ENCODE measurements around the gene ATL3. TPM values are rescaled to one million over a fixed set of nuclear protein-coding genes. Genes with fewer than 3 reads are reported as not detected.
"Not testable (repeated sequence)": the region's sequence is repeated elsewhere in the genome, so short reads cannot be mapped to it uniquely, and the experiment has no call there.

Gene ATL3
- total and polyA plus RNA-seq, 2 of the 13 experiments (the other 11 are each of a cell fraction or from before 2014, with no cell fraction given), result not detected

DNA sequence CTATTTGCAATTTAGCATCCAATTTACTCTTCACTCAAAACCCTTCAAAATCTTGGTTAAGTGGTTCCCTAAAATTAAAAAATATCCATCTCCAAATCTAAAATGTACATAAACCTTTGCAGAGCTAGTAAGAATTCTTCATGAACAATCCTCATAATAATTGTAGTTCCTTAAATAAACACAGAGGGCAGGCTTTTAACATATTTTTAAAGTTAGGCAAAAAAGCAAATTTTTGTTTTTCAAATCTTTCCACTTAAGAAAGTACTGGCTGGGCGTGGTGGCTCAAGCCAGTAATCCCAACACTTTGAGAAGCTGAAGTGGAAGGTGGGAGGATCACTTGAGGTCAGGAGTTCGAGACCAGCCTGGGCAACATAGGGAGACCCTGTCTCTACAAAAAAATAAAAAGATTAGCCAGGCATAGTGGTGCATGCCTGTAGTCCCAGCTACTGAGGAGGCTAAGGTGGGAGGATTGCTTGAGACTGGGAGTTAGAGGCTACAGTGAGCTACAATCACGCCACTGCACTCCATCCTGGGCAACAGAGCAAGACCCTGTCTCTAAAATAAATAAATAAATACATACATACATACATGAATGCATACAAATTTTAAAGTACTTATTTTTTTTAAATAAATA lies 31.9 kb downstream of the ATL3 start:
- H3K9me3 ChIP-seq (ENCODE audit: low read length), result no peaks in the 10 kb centered on the region
- FAIRE-seq (no peak), ATAC-seq (no peak), DNase-seq (ENCODE audit: low spot score) (no peak)
- in situ Hi-C loops (cut with HindIII; ENCODE audit: extremely low pct_ligation_motif_present, low pct_unique_long_range_greater_than_20kb), result loop anchor here (5.0 kb wide), 1 partner anchor 162 kb away; no protein-coding TSS in a partner anchor
- H3K9ac ChIP-seq (ENCODE audit: insufficient read depth, low read depth, low read length), result no peak overlapping the region
- no peaks in the 10 kb centered on the region for H3K79me2 ChIP-seq (ENCODE audit: insufficient read depth, low read length)
- no peak overlapping the region for H2AFZ ChIP-seq (ENCODE audit: low read length)
- no peak overlapping the region for H3K27ac ChIP-seq (ENCODE audit: extremely low read length, insufficient read depth, low read length)
- TF ChIP-seq, protein P1, sequence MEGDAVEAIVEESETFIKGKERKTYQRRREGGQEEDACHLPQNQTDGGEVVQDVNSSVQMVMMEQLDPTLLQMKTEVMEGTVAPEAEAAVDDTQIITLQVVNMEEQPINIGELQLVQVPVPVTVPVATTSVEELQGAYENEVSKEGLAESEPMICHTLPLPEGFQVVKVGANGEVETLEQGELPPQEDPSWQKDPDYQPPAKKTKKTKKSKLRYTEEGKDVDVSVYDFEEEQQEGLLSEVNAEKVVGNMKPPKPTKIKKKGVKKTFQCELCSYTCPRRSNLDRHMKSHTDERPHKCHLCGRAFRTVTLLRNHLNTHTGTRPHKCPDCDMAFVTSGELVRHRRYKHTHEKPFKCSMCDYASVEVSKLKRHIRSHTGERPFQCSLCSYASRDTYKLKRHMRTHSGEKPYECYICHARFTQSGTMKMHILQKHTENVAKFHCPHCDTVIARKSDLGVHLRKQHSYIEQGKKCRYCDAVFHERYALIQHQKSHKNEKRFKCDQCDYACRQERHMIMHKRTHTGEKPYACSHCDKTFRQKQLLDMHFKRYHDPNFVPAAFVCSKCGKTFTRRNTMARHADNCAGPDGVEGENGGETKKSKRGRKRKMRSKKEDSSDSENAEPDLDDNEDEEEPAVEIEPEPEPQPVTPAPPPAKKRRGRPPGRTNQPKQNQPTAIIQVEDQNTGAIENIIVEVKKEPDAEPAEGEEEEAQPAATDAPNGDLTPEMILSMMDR (CRISPR knock-in tag; IDR thresholded peaks at IDR 0.05), result peak; percentile 16; the same call in 1 of the 2 replicates
- TF ChIP-seq ZFP62 (CRISPR knock-in tag; IDR thresholded peaks at IDR 0.05) (no peak), STAG1 (CRISPR knock-in tag; IDR thresholded peaks at IDR 0.05) (peak; percentile 30)
- no peaks in the 10 kb centered on the region for H3K4me1 ChIP-seq (ENCODE audit: insufficient read depth, low read length)
- no peaks in the 10 kb centered on the region for H3K36me3 ChIP-seq (replicated peaks in 1 of 2; ENCODE audit: control insufficient read depth in 1 of 2, insufficient read depth in 2 of 2, low read length in 2 of 2)
- ChIA-PET POLR2A (no interaction called here), CTCF (ENCODE audit: low intra/inter-chr PET ratio, low total read pairs) (interaction anchor here (1.2 kb wide), 1 partner anchor 46 kb away, joined by 3 read pairs; no protein-coding TSS in a partner anchor)
- no peaks in the 10 kb centered on the region for H3K27me3 ChIP-seq (ENCODE audit: control insufficient read depth in 1 of 2, insufficient read depth in 2 of 2, low read length in 2 of 2)
- no peak overlapping the region for H3K4me2 ChIP-seq (ENCODE audit: low read depth, low read length)
- no peak overlapping the region for H3K4me3 ChIP-seq (replicated peaks in 1 of 3; ENCODE audit: insufficient read depth in 1 of 3, low read depth in 2 of 3, low read length in 3 of 3)
- no peaks in the 10 kb centered on the region; the same call in 1 of the 2 replicates for H4K20me1 ChIP-seq (ENCODE audit: insufficient read depth, low read length)
- 32% methylated on average over 3 of the region's 3 CpGs for WGBS (ENCODE audit: low lambda C conversion rate)
- BruUV-seq (replicated peaks), result no TSS peak
- intact Hi-C loops (cut with micrococcal nuclease; ENCODE audit: unreplicated experiment), result loop anchor here (5.0 kb wide), 1 partner anchor 732 kb away; no protein-coding TSS in a partner anchor

DNA sequence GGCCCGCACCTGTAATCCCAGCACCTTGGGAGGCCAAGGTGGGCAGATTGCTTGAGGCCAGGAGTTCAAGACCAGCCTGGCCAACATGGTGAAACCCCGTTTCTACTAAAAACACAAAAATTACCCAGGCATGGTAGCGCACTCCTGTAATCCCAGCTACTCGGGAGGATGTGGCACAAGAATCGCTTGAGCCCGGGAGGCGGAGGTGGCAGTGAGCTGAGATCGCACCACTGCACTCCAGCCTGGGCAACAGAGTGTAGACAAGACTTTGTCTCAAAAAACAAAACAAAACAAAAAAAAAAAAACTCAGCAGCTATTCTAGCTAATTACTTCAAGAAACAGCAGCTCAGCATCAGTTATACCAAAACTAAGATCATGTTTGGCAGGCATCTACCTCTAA lies 32.7 kb downstream of the ATL3 start:
- FAIRE-seq; H2AFZ ChIP-seq (ENCODE audit: low read length); H3K4me3 ChIP-seq (replicated peaks in 1 of 3; ENCODE audit: insufficient read depth in 1 of 3, low read depth in 2 of 3, low read length in 3 of 3); H3K36me3 ChIP-seq (replicated peaks in 1 of 2; ENCODE audit: control insufficient read depth in 1 of 2, insufficient read depth in 2 of 2, low read length in 2 of 2); H3K9me3 ChIP-seq (ENCODE audit: low read length); H3K4me1 ChIP-seq (ENCODE audit: insufficient read depth, low read length); H3K79me2 ChIP-seq (ENCODE audit: insufficient read depth, low read length); H3K4me2 ChIP-seq (ENCODE audit: low read depth, low read length); H3K27me3 ChIP-seq (ENCODE audit: control insufficient read depth in 1 of 2, insufficient read depth in 2 of 2, low read length in 2 of 2); POLR2A ChIA-PET; BruUV-seq (replicated peaks); H4K20me1 ChIP-seq (ENCODE audit: insufficient read depth, low read length); DNase-seq (ENCODE audit: low spot score); ATAC-seq; H3K9ac ChIP-seq (ENCODE audit: insufficient read depth, low read depth, low read length); H3K27ac ChIP-seq (ENCODE audit: extremely low read length, insufficient read depth, low read length): not testable (repeated sequence)
- 78% methylated on average over 8 of the region's 8 CpGs for WGBS (ENCODE audit: low lambda C conversion rate)
- intact Hi-C loops (cut with micrococcal nuclease; ENCODE audit: unreplicated experiment) (loop anchor here (5.0 kb wide), 1 partner anchor 731 kb away; no protein-coding TSS in a partner anchor), in situ Hi-C loops (cut with HindIII; ENCODE audit: extremely low pct_ligation_motif_present, low pct_unique_long_range_greater_than_20kb) (loop anchor here (5.0 kb wide), 1 partner anchor 161 kb away; no protein-coding TSS in a partner anchor)
- CTCF ChIA-PET (ENCODE audit: low intra/inter-chr PET ratio, low total read pairs), result interaction anchor here (1.2 kb wide), 1 partner anchor 45 kb away, joined by 3 read pairs; no protein-coding TSS in a partner anchor

Data from HepG2 (cell line).